Dendritic cell treated with granulocyte-macrophage colony-stimulating factor and Interleukin-4, amounts not matched to agents 40 ng/mL and 50 ng/mL, for 4 days (primary cell): ENCODE measurements around the gene HAUS1.
A peak's percentile ranks its signal among the peaks of the same experiment; 100 is the strongest.
"Not testable (repeated sequence)": the region's sequence is repeated elsewhere in the genome, so short reads cannot be mapped to it uniquely, and the experiment has no call there.

Experiments used
- H3K27ac Mint-ChIP-seq: one replicate; pipeline ENCODE4 v1.8.0; 2022; ENCODE audit warnings: mild to moderate bottlenecking, mixed read lengths
- H3K27me3 Mint-ChIP-seq: one replicate; pipeline ENCODE4 v1.8.0; 2022; ENCODE audit warnings: mild to moderate bottlenecking, mixed read lengths
- H3K36me3 Mint-ChIP-seq: one replicate; pipeline ENCODE4 v1.8.0; 2022; ENCODE audit warnings: low read depth, mixed read lengths
- H3K4me1 Mint-ChIP-seq: one replicate; pipeline ENCODE4 v1.8.0; 2022; ENCODE audit warnings: low read depth, mixed read lengths
- H3K4me3 Mint-ChIP-seq: one replicate; pipeline ENCODE4 v1.8.0; 2022; ENCODE audit warnings: mild to moderate bottlenecking, moderate library complexity, mixed read lengths
- H3K9me3 Mint-ChIP-seq: one replicate; pipeline ENCODE4 v1.8.0; 2022; ENCODE audit warnings: mixed read lengths
- intact Hi-C: fragments of 100-400 bp; cut with micrococcal nuclease; formaldehyde crosslinking; loops from one replicate; pipeline ENCODE4 v1.15.0; 2022

The HAUS1 gene

DNA sequence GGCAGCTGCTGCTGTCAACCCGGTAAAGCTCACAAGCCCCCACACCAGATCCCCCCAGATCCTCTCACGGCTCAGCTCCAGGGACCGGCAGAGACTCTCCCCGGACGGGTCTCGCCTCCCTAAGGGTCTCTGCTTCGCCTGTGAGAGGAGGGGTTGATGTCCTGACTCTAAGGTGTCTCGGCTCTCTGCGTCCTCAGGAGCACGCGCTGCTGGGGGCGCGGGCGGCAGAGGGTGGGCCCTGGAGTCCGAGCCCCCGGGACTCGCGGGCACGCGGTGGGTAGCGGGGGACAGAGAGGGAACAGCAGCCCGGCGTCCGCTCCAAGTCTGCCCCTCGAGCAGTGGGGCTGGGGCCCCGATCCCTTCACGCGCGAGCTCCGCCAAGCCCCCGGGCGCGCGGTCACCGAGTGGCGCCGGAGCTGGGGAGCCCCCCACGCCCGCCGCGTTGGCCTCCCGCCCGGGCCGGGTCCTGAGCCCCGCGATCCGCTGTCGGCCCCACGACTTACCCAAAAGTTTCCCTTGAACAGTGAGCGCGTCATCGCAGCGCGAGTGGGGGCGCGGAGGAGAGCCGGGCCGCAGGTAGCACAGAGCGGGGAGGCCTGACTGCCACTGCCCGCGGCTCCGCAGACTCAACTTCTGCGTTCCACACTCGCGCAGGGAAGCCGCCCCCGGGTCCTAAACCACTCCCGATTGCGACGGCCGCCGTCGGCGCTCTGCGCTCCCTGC lies 32.4 kb upstream of the HAUS1 start, which contains the start of gene PSTPIP2:
PSTPIP2 (minus strand) TSS at position 608 of the 723 bp plus-strand sequence; CDS start at position 536, 72 bp downstream.
- intact Hi-C loops, result loop anchor here (5.0 to 10.0 kb wide), 4 partner anchors 40 to 407 kb away; no protein-coding TSS in a partner anchor
- H3K9me3 Mint-ChIP-seq, result no peaks in the 10 kb centered on the region
- H3K36me3 Mint-ChIP-seq, result peaks cover 37% of the 10 kb centered on the region
- no peaks in the 10 kb centered on the region for H3K27me3 Mint-ChIP-seq
- peaks cover 44% of the 10 kb centered on the region for H3K4me1 Mint-ChIP-seq
- peak within 1 kb of the TSS; percentile 85 for H3K27ac Mint-ChIP-seq
- peak within 1 kb of the TSS; percentile 88 for H3K4me3 Mint-ChIP-seq

DNA sequence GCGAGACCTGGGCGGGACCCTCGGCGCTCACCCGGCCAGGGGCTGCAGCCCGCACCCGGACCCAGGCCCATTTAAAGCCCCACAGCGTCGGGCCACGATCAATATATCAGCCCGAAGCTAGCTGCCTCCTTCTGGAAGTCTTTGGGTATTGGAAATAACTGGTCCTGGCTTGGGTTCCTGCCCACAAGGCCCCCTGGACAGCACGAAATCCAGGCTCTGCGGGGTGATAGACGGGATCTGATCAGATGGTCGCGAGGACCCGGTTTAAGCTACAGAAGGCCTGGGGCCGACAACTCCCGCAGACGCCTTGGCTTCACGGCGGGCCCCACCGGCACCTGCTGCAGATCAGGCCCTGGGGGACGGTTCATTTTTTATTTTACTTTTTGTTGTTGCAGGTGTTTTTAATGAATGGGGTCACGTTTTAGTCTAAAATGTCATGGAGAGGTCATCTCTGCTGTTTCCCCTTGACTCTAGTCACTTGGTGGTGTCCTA lies 31.8 kb upstream of the HAUS1 start:
- H3K4me1 Mint-ChIP-seq, result peaks cover 44% of the 10 kb centered on the region
- H3K4me3 Mint-ChIP-seq, result peak overlapping the region; percentile 88
- intact Hi-C loops, result loop anchor here (5.0 to 10.0 kb wide), 4 partner anchors 40 to 408 kb away; no protein-coding TSS in a partner anchor
- H3K36me3 Mint-ChIP-seq, result peaks cover 37% of the 10 kb centered on the region
- H3K9me3 Mint-ChIP-seq, result no peaks in the 10 kb centered on the region
- H3K27ac Mint-ChIP-seq, result peak overlapping the region; percentile 85
- no peaks in the 10 kb centered on the region for H3K27me3 Mint-ChIP-seq

DNA sequence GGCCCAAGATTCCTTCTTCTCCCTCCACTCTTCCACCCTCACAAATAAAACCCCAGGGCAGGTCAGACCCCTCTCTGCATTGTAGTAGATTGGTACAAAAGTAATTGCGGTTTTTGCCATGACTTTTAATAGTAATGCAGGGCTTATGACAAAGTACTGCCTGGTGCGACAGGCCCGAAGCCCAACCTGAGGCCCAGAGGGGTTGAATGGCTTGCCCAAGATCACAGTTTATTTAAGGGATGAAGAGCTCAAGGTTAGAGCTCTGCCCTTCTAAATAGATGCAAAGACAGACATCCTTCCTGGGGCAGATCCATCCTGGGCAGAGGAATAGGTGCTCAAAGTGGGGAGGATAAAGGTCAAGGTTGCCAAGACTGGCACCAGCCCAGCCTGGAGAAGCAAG lies 31.2 kb upstream of the HAUS1 start:
- intact Hi-C loops, result loop anchor here (5.0 to 10.0 kb wide), 4 partner anchors 41 to 408 kb away; no protein-coding TSS in a partner anchor
- Mint-ChIP-seq H3K4me3 (peak overlapping the region; percentile 88), H3K36me3 (peaks cover 40% of the 10 kb centered on the region), H3K27me3 (no peaks in the 10 kb centered on the region), H3K27ac (peak overlapping the region; percentile 85), H3K4me1 (peaks cover 44% of the 10 kb centered on the region), H3K9me3 (no peaks in the 10 kb centered on the region)

DNA sequence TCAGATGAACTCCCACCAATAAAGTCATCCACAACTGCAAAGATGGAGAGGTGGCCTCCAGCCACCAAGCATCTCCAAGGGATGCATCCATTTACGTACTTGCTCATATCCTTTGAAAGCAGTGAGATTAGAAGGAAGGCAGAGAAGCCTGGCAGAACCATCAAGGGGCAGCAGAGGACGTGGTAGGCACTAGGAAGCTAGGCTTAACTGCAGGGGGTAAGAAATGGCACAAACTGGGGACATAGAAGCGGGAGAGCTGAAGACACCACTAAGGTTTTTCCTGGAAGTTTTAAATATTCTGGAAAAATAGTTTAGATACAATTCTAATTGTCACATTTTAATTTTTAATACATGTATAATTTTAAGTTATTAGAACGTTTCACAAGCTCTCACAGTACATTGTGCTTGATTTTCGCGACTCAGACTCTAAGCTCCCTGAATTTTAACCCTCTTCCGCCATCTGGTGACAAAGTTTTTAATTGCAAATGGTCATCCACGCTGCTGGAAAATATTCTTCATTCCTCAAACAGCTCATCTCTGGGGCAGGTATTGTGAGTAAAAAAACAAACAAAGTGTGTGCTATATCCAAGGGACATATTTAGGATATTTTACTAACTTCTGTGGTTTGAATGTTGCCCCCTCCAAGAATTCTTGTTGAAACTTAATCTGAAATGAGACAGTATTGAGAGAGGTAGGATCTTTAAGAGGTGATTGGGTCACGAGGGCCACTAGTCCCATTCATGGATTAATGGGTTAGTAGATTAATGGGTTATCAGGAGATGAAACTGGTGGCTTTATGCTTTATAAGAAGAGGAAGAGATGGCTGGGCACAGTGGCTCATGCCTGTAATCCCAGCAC lies 30.5 kb upstream of the HAUS1 start:
- Mint-ChIP-seq H3K9me3 (no peaks in the 10 kb centered on the region), H3K4me1 (peaks cover 39% of the 10 kb centered on the region), H3K36me3 (peaks cover 48% of the 10 kb centered on the region), H3K4me3 (no peak overlapping the region), H3K27ac (peak overlapping the region; percentile 26), H3K27me3 (no peaks in the 10 kb centered on the region)
- intact Hi-C loops, result loop anchor here (5.0 to 10.0 kb wide), 4 partner anchors 41 to 409 kb away; no protein-coding TSS in a partner anchor

DNA sequence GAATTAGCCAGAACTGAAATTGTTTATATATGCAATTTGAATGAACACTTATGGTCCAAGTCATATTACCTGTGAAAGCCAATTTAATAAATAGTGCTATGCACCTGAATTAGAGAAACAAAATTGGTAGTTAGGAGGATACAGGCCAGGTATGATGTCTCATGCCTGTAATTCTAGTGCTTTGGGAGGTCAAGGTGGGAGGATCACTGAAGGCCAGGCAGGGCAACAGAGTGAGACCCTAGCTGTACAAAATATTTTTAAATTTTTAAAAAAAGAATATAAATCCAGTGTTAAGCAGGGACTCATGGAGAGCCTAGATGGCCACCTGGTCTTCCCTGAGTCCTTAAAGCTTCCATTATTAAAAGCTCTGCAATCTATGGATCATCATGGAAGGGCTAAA lies 24.8 kb upstream of the HAUS1 start:
- Mint-ChIP-seq H3K9me3 (no peaks in the 10 kb centered on the region), H3K27ac (no peak overlapping the region), H3K4me1 (no peaks in the 10 kb centered on the region), H3K4me3 (no peak overlapping the region), H3K27me3 (no peaks in the 10 kb centered on the region), H3K36me3 (peaks cover 78% of the 10 kb centered on the region)
- intact Hi-C loops, result loop anchor here (10.0 kb wide), 1 partner anchor 415 kb away; no protein-coding TSS in a partner anchor

DNA sequence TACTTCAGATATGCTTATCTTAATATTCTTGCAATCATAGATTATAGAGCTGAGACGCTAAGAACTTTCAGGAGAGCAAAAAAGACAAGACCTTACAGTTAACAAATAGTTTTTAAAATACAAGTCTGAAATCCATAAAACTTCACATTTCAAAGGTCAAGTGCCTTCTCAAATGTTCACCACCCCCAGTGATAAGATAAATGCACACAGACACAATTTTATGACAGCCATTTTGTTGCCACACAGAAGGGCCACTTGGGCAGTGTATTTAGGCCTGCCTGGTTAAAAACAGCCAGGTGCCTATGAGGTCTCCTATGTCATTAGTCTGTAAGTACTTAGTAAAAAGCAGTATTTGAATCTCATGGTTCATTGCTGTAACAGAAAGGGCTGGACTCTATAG lies 24.0 kb upstream of the HAUS1 start:
- no peak overlapping the region for H3K4me3 Mint-ChIP-seq
- intact Hi-C loops, result no loop called here
- no peaks in the 10 kb centered on the region for H3K9me3 Mint-ChIP-seq
- no peak overlapping the region for H3K27ac Mint-ChIP-seq
- H3K27me3 Mint-ChIP-seq, result no peaks in the 10 kb centered on the region
- no peaks in the 10 kb centered on the region for H3K4me1 Mint-ChIP-seq
- peaks cover 84% of the 10 kb centered on the region for H3K36me3 Mint-ChIP-seq

DNA sequence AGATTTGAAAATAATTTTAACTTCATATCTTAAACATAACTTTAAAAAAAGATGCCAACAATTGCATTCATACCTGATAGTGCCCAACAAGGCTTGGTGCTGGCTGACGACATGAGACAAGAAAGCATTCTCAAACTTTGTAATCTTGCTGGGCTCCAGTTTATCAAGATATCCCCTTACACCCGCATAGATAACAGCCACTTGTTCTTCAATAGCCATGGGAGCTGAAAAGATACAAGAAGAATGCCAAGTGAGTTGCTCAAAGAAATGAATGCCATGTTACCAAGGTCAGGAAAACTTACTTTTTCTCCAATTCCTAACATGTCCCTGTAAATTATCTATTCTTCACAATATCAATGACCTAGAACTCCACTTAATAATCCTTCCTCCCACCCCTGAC lies 19.8 kb upstream of the HAUS1 start:
- H3K36me3 Mint-ChIP-seq, result peaks cover 100% of the 10 kb centered on the region
- intact Hi-C loops, result no loop called here
- no peaks in the 10 kb centered on the region for H3K4me1 Mint-ChIP-seq
- H3K9me3 Mint-ChIP-seq, result no peaks in the 10 kb centered on the region
- H3K4me3 Mint-ChIP-seq, result no peak overlapping the region
- H3K27me3 Mint-ChIP-seq, result no peaks in the 10 kb centered on the region
- H3K27ac Mint-ChIP-seq, result no peak overlapping the region

DNA sequence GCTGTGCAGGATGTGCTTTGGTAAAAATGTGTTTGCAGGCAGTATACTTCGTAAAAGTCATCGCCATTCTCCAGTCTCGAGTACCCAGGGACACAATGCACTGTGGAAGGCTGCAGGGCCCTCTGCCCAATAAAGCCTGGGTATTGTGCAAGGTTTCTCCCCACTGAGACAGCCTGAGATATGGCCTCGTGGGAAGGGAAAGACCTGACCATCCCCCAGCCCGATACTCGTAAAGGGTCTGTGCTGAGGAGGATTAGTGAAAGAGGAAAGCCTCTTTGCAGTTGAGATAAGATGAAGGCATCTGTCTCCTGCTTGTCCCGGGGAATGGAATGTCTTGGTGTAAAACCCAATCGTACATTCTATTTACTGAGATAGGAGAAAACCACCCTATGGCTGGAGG lies 15.7 kb upstream of the HAUS1 start:
- H3K27ac Mint-ChIP-seq, H3K4me1 Mint-ChIP-seq, H3K4me3 Mint-ChIP-seq, H3K27me3 Mint-ChIP-seq, H3K9me3 Mint-ChIP-seq, intact Hi-C loops: not testable (repeated sequence)
- peaks cover 100% of the 10 kb centered on the region for H3K36me3 Mint-ChIP-seq

DNA sequence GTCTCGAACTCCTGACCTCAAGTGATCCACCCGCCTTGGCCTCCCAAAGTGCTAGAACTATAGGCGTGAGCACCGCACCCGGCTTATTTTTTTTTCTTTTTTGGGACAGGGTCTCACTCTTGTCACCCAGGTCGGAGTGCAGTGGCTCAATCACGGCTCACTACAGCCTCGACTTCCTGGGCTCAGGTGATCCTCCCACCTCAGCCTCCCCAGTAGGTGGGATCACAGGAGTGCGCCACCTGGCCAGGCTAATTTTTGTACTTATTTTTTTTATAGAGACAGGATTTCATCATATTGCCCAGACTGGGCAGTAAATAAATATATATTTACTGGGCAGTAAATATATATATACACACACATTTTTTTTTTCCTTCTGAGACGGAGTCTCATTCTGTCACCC lies 8.7 kb upstream of the HAUS1 start:
- intact Hi-C loops, result no loop called here
- Mint-ChIP-seq H3K9me3 (no peaks in the 10 kb centered on the region), H3K4me3 (no peak overlapping the region), H3K4me1 (no peaks in the 10 kb centered on the region), H3K27ac (no peak overlapping the region), H3K27me3 (no peaks in the 10 kb centered on the region), H3K36me3 (peaks cover 55% of the 10 kb centered on the region)

DNA sequence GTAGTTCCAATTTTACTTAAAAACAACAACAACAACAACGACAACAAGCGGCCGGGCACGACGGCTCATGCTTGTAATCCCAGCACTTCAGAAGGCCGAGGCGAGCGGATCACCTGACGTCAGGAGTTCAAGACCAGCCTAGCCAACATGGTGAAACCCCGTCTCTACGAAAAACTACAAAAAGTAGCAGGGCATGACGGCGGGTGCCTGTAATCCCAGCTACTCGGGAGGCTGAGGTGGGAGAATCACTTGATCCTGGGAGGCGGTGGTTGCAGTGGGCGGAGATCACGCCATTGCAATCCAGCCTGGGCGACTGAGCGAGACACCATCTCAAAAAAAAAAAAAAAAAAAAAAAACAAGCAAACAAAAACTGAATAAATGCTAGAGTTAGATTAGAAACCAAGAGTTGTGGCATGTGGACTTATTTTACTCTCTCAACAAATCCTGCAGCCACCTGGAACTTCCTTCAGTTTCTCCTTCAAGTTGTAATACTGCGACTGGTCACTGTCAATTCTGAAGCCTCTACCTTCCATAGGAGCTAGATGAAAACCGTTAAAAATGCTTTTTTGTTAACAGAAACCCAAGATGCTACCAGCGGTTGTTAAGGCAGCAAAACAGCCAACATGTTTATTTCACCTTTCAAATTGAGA lies 7.4 kb upstream of the HAUS1 start:
- H3K4me3 Mint-ChIP-seq, result peak overlapping the region; percentile 93
- intact Hi-C loops, result no loop called here
- H3K27me3 Mint-ChIP-seq, result no peaks in the 10 kb centered on the region
- peak overlapping the region; percentile 95 for H3K27ac Mint-ChIP-seq
- no peaks in the 10 kb centered on the region for H3K9me3 Mint-ChIP-seq
- peaks cover 42% of the 10 kb centered on the region for H3K36me3 Mint-ChIP-seq
- no peaks in the 10 kb centered on the region for H3K4me1 Mint-ChIP-seq

DNA sequence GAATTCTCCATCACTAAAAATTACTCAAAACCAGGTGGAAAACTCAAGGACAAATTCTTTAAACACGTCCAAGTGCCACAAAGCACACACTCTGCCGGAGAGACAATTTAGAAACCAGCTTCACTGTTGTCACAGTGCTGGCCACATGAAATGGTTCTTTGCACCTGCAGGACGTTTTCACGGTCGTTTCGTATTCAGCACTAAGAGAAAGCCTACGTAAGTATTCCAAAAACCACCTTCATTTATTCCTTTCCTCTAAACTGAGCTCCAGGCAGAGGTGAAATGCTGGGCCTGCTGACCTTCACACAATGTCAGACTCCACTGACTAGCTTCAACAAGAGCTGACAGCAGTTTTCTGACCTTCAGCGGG lies 6.8 kb upstream of the HAUS1 start:
- H3K36me3 Mint-ChIP-seq, result peaks cover 36% of the 10 kb centered on the region
- H3K9me3 Mint-ChIP-seq, result no peaks in the 10 kb centered on the region
- no peaks in the 10 kb centered on the region for H3K4me1 Mint-ChIP-seq
- intact Hi-C loops, result no loop called here
- peak overlapping the region; percentile 95 for H3K27ac Mint-ChIP-seq
- H3K4me3 Mint-ChIP-seq, result peak overlapping the region; percentile 93
- no peaks in the 10 kb centered on the region for H3K27me3 Mint-ChIP-seq

DNA sequence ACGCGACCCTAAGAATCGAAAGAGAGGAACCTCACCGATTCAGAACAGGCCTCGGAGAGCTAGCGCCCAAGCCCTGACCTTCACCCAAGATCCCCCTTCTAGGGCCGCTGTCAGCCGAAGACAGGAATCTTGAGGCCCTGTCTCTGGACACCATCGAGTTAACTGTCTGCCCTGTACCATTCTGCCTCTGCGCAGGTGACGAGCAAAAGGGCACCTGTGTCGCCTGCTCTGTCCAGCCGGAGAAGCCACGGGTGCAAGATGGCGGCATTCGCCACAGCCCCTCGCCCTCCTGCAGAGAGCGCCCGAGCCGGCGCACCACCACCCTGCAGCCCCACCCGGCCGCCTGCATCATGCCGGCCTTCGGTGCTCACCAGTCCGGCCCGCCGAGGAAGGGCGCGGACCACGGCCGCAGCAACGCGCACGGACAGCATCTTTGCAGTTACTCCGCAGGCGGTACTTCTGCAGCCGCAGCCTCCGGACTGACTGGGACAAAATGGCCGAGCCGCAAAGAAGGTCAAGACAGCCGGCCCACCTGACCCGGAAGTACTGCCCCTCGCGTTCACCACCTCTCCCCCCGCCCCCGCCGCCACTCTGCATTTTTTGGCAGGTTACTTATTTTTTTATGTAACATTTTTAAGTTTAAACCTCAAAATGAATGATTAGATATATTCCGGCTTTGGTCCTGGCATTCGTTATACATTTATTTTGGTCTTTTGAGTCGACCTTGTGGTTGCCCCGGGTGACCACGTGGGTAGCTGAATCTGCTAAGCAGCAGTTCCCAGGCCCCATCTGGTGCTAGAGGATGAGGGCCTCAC lies 6.2 kb upstream of the HAUS1 start, which contains the start of gene ATP5F1A:
ATP5F1A (minus strand) TSS at position 496 of the 815 bp plus-strand sequence; CDS start at position 431, 65 bp downstream.
- H3K9me3 Mint-ChIP-seq, result no peaks in the 10 kb centered on the region
- H3K27me3 Mint-ChIP-seq, result no peaks in the 10 kb centered on the region
- intact Hi-C loops, result no loop called here
- peak within 1 kb of the TSS; percentile 95 for H3K27ac Mint-ChIP-seq
- H3K4me3 Mint-ChIP-seq, result peak within 1 kb of the TSS; percentile 93
- peaks cover 30% of the 10 kb centered on the region for H3K36me3 Mint-ChIP-seq
- no peaks in the 10 kb centered on the region for H3K4me1 Mint-ChIP-seq

DNA sequence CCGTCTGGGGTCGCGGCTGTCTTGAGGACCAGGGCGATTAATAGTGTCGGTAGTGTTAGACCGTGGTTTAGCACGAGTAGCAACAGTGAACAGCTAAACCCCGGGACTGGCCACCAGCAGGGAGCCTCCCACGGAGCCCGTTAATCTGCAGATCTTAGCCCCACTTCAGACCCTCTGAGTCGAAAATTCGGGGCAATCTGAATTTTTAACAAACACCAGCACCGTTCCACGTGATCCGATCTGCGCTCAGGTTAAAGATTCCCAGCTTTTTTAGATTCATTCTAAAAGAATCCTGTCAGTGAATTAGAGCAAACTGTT lies 5.6 kb upstream of the HAUS1 start:
- no peaks in the 10 kb centered on the region for H3K9me3 Mint-ChIP-seq
- intact Hi-C loops, result no loop called here
- H3K4me1 Mint-ChIP-seq, result peaks cover under 1% of the 10 kb centered on the region
- H3K27ac Mint-ChIP-seq, result peak overlapping the region; percentile 95
- H3K27me3 Mint-ChIP-seq, result no peaks in the 10 kb centered on the region
- H3K36me3 Mint-ChIP-seq, result peaks cover 24% of the 10 kb centered on the region
- H3K4me3 Mint-ChIP-seq, result peak overlapping the region; percentile 93
